ENCODE results near the gene ZNF629. TPM values are rescaled to one million over a fixed set of nuclear protein-coding genes. Genes with fewer than 3 reads are reported as not detected.
A peak's percentile ranks its signal among the peaks of the same experiment; 100 is the strongest.

The ZNF629 gene
- total RNA-seq, 1 donor, result 16.3 TPM

DNA sequence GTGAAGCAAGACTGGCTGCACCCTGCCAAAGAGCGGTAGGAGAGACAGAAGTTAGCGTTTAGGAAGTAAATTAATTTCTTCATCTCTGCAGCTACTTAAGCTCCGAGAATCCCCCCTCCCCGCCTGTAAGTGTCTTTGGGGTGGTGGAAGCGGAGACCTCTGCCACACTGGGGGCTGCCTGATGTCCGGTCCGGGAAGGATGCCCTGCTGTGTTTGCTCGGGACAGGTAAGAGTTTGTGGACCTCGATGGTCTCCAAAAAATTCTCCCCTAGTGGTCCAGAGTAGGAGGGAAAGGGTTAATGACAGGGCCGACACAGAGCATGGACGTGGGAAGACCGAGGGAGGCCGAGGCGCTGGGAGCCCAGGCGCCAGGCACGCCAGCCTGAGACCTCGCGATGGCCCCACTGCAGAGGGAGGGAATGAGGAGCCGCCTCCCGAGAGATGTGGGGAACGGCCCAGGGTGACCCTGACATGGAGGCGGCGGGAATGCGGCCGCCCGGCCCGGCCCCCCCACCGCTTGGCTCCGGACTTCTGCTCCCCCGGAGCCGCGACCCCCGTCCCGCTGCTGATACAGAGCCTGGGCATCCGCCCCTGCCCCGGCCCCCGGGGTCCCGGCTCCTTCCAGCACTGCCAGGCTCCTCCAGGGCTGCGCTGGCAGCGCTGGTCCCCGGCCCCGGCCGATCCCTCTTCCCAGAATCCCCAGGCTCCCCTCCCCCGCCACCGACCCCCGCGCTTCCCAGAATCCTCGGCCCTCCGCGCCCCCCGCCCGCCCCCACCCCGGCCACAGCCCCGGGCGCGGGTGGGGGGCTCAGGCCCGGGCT is 680 bp downstream of the ZNF629 start:
- H3K36me3 ChIP-seq (ENCODE audit: insufficient read depth, low read length), result peaks cover 23% of the 10 kb centered on the region
- peak overlapping the region; percentile 42 for H2AFZ ChIP-seq (ENCODE audit: low read length)
- H3K4me2 ChIP-seq (ENCODE audit: insufficient read depth, low read length), result peak overlapping the region; percentile 93
- H4K20me1 ChIP-seq (ENCODE audit: insufficient read depth, low read length), result peaks cover 5% of the 10 kb centered on the region
- no peaks in the 10 kb centered on the region for H3K27me3 ChIP-seq (ENCODE audit: insufficient read depth, low read length)
- DNase-seq (ENCODE audit: insufficient read length, low spot score, missing footprints), result peak; percentile 100
- H3K79me2 ChIP-seq (ENCODE audit: insufficient read depth, low read length), result peaks cover 33% of the 10 kb centered on the region
- H3K27ac ChIP-seq (ENCODE audit: low read depth, low read length), result peak overlapping the region; percentile 80
- no peaks in the 10 kb centered on the region for H3K9me3 ChIP-seq (ENCODE audit: low read depth, low read length)
- TF ChIP-seq, protein P1, sequence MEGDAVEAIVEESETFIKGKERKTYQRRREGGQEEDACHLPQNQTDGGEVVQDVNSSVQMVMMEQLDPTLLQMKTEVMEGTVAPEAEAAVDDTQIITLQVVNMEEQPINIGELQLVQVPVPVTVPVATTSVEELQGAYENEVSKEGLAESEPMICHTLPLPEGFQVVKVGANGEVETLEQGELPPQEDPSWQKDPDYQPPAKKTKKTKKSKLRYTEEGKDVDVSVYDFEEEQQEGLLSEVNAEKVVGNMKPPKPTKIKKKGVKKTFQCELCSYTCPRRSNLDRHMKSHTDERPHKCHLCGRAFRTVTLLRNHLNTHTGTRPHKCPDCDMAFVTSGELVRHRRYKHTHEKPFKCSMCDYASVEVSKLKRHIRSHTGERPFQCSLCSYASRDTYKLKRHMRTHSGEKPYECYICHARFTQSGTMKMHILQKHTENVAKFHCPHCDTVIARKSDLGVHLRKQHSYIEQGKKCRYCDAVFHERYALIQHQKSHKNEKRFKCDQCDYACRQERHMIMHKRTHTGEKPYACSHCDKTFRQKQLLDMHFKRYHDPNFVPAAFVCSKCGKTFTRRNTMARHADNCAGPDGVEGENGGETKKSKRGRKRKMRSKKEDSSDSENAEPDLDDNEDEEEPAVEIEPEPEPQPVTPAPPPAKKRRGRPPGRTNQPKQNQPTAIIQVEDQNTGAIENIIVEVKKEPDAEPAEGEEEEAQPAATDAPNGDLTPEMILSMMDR (IDR thresholded peaks at IDR 0.05; ENCODE audit: extremely low read depth, low read depth, low read length), result no peak
- H3K4me1 ChIP-seq (ENCODE audit: insufficient read depth, low read length), result peaks cover 11% of the 10 kb centered on the region
- H3K4me3 ChIP-seq (ENCODE audit: insufficient read depth, low read length), result peak overlapping the region; percentile 97

GRCh38 chr16:30785126-30786106 is 1.6 kb downstream of the ZNF629 start:
- Histone ChIP-seq H3K4me2 (ENCODE audit: insufficient read depth, low read length) (peak overlapping the region; percentile 93), H3K27me3 (ENCODE audit: insufficient read depth, low read length) (no peaks in the 10 kb centered on the region), H3K27ac (ENCODE audit: low read depth, low read length) (peak overlapping the region; percentile 76), H3K79me2 (ENCODE audit: insufficient read depth, low read length) (peaks cover 33% of the 10 kb centered on the region), H3K4me3 (ENCODE audit: insufficient read depth, low read length) (peak overlapping the region; percentile 97), H3K36me3 (ENCODE audit: insufficient read depth, low read length) (peaks cover 31% of the 10 kb centered on the region), H2AFZ (ENCODE audit: low read length) (no peak overlapping the region), H3K9me3 (ENCODE audit: low read depth, low read length) (no peaks in the 10 kb centered on the region), H4K20me1 (ENCODE audit: insufficient read depth, low read length) (peaks cover 5% of the 10 kb centered on the region), H3K4me1 (ENCODE audit: insufficient read depth, low read length) (peaks cover 11% of the 10 kb centered on the region)
- TF ChIP-seq, protein P1 (IDR thresholded peaks at IDR 0.05; ENCODE audit: extremely low read depth, low read depth, low read length), result no peak
- peak; percentile 90 for DNase-seq (ENCODE audit: insufficient read length, low spot score, missing footprints)

DNA sequence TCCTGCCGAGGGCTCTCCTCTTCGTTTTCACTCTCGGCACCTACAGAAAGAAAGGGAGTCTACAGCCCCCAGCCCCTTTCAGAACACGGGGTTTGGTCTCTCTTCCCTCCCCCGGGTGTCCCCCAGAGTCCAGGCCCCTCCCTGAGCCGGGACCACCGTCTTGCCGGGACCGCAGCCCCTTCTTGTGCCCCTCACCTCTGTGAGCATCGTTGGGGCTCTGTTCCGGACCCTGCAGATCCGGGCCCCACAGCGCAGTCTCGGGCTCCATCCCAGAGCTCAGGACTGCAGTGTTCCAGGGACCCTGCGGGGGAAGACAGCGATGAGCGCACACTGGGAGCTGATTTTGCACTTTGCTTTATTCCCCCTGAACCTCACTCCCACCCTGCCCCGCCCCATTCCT is 2.8 kb downstream of the ZNF629 start:
- H3K79me2 ChIP-seq (ENCODE audit: insufficient read depth, low read length), result peaks cover 33% of the 10 kb centered on the region
- TF ChIP-seq, protein P1 (IDR thresholded peaks at IDR 0.05; ENCODE audit: extremely low read depth, low read depth, low read length), result no peak
- H3K4me1 ChIP-seq (ENCODE audit: insufficient read depth, low read length), result peaks cover 11% of the 10 kb centered on the region
- no peaks in the 10 kb centered on the region for H3K9me3 ChIP-seq (ENCODE audit: low read depth, low read length)
- DNase-seq (ENCODE audit: insufficient read length, low spot score, missing footprints), result peak; percentile 46
- no peak overlapping the region for H3K4me3 ChIP-seq (ENCODE audit: insufficient read depth, low read length)
- no peak overlapping the region for H3K4me2 ChIP-seq (ENCODE audit: insufficient read depth, low read length)
- H3K36me3 ChIP-seq (ENCODE audit: insufficient read depth, low read length), result peaks cover 33% of the 10 kb centered on the region
- H2AFZ ChIP-seq (ENCODE audit: low read length), result no peak overlapping the region
- H4K20me1 ChIP-seq (ENCODE audit: insufficient read depth, low read length), result peaks cover 5% of the 10 kb centered on the region
- H3K27me3 ChIP-seq (ENCODE audit: insufficient read depth, low read length), result no peaks in the 10 kb centered on the region
- H3K27ac ChIP-seq (ENCODE audit: low read depth, low read length), result no peak overlapping the region

All from osteoblast (primary cell).